Ishikawa (cell line): Measurements from ENCODE around the gene CCDC18.
A peak's percentile ranks its signal among the peaks of the same experiment; 100 is the strongest.

Experiments
- CEBPB ChIP-seq: IDR thresholded peaks from 2 replicates; pipeline ENCODE4 v1.6.1; 2012
- CREB1 ChIP-seq: IDR thresholded peaks from 2 replicates; pipeline ENCODE4 v1.6.1; 2012; ENCODE audit warnings: low read depth
- EGR1 ChIP-seq: IDR thresholded peaks from 2 replicates; pipeline ENCODE4 v1.6.1; 2012
- EP300 ChIP-seq: IDR thresholded peaks from 2 replicates; pipeline ENCODE4 v1.6.1; 2012; ENCODE audit warnings: borderline replicate concordance
- FOXM1 ChIP-seq: IDR thresholded peaks from 2 replicates; pipeline ENCODE4 v1.6.1; 2012; ENCODE audit warnings: low read depth, borderline replicate concordance
- NFIC ChIP-seq: IDR thresholded peaks from 2 replicates; pipeline ENCODE4 v1.6.1; 2012
- RAD21 ChIP-seq: IDR thresholded peaks from 2 replicates; pipeline ENCODE4 v1.6.1; 2012; ENCODE audit warnings: low read depth
- TAF1 ChIP-seq: IDR thresholded peaks from 2 replicates; pipeline ENCODE4 v1.6.1; 2012; ENCODE audit warnings: low read depth, mild to moderate bottlenecking
- TCF12 ChIP-seq: IDR thresholded peaks from 2 replicates; pipeline ENCODE4 v1.6.1; 2012; ENCODE audit warnings: low read depth
- TEAD4 ChIP-seq: IDR thresholded peaks from 2 replicates; pipeline ENCODE4 v1.6.1; 2012
- YY1 ChIP-seq: IDR thresholded peaks from 2 replicates; pipeline ENCODE4 v1.6.1; 2012; ENCODE audit warnings: low read depth
- ZBTB7A ChIP-seq: IDR thresholded peaks from 2 replicates; pipeline ENCODE4 v1.6.1; 2012; ENCODE audit warnings: low read depth
- TF ChIP-seq, protein P1 (sequence below): IDR thresholded peaks from 2 replicates; pipeline ENCODE4 v1.6.1; 2012; ENCODE audit warnings: low read depth, mild to moderate bottlenecking
- TF ChIP-seq, protein P2 (sequence below): IDR thresholded peaks from 2 replicates; pipeline ENCODE4 v1.6.1; 2012
- TF ChIP-seq, protein P3 (sequence below): IDR thresholded peaks from 2 replicates; pipeline ENCODE4 v1.6.1; 2012

CCDC18 gene

DNA sequence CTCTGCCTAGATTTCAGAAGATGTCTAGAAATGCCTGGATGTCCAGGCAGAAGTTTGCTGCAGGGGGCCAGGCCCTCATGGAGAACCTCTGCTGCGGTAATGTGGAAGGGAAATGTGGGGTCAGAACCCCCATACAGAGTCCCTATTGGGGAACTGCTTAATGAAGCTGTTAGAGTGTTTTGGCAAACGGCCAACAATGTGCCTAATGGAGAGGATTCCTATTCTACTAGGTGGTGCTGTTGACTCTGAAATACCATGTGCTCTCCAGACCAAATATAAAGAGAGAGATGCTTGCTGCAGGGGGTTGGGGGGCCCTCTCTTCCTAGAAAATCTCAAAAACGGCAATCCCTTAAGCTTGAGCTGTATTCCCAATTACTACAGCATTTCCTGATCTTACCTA is 108.0 kb downstream of the CCDC18 start:
- TF ChIP-seq ZBTB7A (no peak), NFIC (peak; percentile 76; the same call in 1 of the 2 replicates)

DNA sequence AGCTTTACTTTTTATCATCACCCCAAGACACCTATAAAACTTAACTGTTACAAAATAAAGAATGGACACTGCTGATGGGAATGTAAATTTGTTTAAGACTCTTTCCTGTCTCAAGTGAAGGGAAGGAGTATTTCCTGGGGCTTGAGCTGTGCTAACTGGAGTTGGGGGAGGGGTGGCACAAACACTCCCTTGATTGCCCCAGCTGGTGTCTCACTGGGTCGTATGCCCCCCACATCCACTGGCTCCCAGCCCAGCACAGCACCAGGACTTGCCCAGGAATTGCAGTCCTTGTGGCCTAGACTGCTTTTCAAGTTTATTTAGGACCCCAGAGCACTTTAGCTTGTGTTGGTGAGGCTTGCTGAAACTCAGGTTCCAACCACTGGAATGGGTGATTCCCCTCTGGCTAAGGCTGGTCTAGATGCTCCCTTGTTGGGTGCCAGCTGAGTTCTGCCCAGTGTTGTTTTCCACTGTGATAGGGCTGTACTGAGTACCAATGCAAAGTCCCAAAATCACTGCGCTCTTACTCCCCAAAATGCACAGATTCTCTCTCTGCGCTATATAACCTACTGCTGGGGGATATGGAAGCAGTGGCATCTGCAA is 116.1 kb downstream of the CCDC18 start:
- no peak for TF ChIP-seq CEBPB
- TF ChIP-seq, protein P1, sequence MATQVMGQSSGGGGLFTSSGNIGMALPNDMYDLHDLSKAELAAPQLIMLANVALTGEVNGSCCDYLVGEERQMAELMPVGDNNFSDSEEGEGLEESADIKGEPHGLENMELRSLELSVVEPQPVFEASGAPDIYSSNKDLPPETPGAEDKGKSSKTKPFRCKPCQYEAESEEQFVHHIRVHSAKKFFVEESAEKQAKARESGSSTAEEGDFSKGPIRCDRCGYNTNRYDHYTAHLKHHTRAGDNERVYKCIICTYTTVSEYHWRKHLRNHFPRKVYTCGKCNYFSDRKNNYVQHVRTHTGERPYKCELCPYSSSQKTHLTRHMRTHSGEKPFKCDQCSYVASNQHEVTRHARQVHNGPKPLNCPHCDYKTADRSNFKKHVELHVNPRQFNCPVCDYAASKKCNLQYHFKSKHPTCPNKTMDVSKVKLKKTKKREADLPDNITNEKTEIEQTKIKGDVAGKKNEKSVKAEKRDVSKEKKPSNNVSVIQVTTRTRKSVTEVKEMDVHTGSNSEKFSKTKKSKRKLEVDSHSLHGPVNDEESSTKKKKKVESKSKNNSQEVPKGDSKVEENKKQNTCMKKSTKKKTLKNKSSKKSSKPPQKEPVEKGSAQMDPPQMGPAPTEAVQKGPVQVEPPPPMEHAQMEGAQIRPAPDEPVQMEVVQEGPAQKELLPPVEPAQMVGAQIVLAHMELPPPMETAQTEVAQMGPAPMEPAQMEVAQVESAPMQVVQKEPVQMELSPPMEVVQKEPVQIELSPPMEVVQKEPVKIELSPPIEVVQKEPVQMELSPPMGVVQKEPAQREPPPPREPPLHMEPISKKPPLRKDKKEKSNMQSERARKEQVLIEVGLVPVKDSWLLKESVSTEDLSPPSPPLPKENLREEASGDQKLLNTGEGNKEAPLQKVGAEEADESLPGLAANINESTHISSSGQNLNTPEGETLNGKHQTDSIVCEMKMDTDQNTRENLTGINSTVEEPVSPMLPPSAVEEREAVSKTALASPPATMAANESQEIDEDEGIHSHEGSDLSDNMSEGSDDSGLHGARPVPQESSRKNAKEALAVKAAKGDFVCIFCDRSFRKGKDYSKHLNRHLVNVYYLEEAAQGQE = no peak
- TF ChIP-seq YY1 = no peak
- TF ChIP-seq ZBTB7A = no peak
- TF ChIP-seq, protein P2, sequence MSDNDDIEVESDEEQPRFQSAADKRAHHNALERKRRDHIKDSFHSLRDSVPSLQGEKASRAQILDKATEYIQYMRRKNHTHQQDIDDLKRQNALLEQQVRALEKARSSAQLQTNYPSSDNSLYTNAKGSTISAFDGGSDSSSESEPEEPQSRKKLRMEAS = no peak
- TF ChIP-seq CREB1 = no peak
- TF ChIP-seq, protein P3, sequence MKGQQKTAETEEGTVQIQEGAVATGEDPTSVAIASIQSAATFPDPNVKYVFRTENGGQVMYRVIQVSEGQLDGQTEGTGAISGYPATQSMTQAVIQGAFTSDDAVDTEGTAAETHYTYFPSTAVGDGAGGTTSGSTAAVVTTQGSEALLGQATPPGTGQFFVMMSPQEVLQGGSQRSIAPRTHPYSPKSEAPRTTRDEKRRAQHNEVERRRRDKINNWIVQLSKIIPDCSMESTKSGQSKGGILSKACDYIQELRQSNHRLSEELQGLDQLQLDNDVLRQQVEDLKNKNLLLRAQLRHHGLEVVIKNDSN = no peak
- TF ChIP-seq TEAD4 = no peak
- TF ChIP-seq TCF12 = no peak
- TF ChIP-seq FOXM1 = no peak
- no peak for TF ChIP-seq RAD21
- TF ChIP-seq EGR1 = no peak
- no peak for TF ChIP-seq TAF1
- no peak for TF ChIP-seq EP300
- TF ChIP-seq NFIC = no peak

DNA sequence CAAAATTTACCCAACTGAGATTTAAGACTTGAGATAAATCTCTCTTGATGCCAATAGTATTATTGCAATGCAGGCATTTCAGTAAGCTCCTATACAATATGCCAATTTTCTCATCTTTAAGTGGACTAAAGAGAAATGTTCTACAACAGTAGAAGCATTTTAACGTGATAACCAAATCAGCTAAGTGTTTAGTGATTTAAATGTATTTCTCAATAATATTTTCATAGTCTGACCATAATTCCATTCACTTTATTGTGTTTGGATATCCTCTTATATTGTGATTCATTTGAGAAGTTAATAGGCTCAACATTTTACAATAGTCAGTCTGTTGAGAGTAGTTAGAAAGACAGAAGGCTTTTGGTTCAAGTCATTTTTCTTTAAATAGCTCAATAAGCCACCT is 120.6 kb downstream of the CCDC18 start:
- no peak for TF ChIP-seq CEBPB
- no peak for TF ChIP-seq TCF12
- no peak for TF ChIP-seq RAD21
- no peak for TF ChIP-seq NFIC
- TF ChIP-seq TEAD4 = no peak
- TF ChIP-seq YY1 = no peak
- no peak for TF ChIP-seq EP300
- no peak for TF ChIP-seq ZBTB7A
- TF ChIP-seq FOXM1 = no peak
- no peak for TF ChIP-seq CREB1
- TF ChIP-seq, protein P1 = no peak
- TF ChIP-seq, protein P2 = no peak
- no peak for TF ChIP-seq TAF1
- TF ChIP-seq EGR1 = no peak
- TF ChIP-seq, protein P3 = no peak

DNA sequence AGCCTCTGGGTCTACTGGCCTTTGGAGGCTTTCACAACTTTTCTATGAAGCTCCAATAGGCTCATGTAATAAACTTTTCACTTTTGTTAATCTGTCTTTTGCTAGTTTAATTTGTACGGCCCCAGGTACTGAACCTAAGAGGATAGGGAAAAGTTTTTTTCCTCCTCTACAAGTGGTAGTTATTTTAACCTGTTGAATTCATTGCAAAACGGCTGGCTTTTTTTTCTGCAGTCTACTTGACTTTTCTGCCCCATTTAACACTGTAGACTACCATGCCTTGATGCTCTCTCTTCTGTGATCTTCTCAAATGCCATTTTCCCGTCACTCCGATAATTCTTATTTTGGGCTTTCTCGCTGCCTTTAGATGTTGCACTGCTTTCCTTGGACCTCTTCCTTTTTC is 121.6 kb downstream of the CCDC18 start:
- TF ChIP-seq, protein P2 = no peak
- no peak for TF ChIP-seq TAF1
- TF ChIP-seq, protein P1 = no peak
- TF ChIP-seq, protein P3 = no peak
- TF ChIP-seq RAD21 = no peak
- no peak for TF ChIP-seq FOXM1
- no peak for TF ChIP-seq EP300
- no peak for TF ChIP-seq TCF12
- no peak for TF ChIP-seq YY1
- no peak for TF ChIP-seq TEAD4
- TF ChIP-seq NFIC = no peak
- TF ChIP-seq EGR1 = no peak
